HepG2 (cell line): ENCODE results near the gene BLOC1S4. TPM values are rescaled to one million over a fixed set of nuclear protein-coding genes. Genes with fewer than 3 reads are reported as not detected.

Source experiments
- CREM ChIP-seq, 2 experiments: sonication (generic) in 1 of 2; formaldehyde crosslinking in 1 of 2; IDR thresholded peaks; 2 replicates each; pipeline versions ENCODE4 v1.4.0 to v1.6.1; 2016 to 2020; ENCODE audit warnings: antibody characterized with exemption in 1 of 2, mild to moderate bottlenecking in 1 of 2, missing genetic modification reagents in 1 of 2
- FIP1L1 ChIP-seq: fragments of 200-400 bp; formaldehyde crosslinking; IDR thresholded peaks from 2 replicates; pipeline ENCODE4 v1.6.1; 2018; ENCODE audit warnings: low read depth, mild to moderate bottlenecking, low read length, moderate library complexity, borderline replicate concordance; ENCODE audit not compliant: insufficient read depth
- HIC2 ChIP-seq: sonication (generic); formaldehyde crosslinking; IDR thresholded peaks from 2 replicates; pipeline ENCODE4 v1.9.0; 2022; ENCODE audit warnings: low read depth, missing genetic modification reagents
- HMG20A ChIP-seq: IDR thresholded peaks from 2 replicates; pipeline ENCODE4 v1.6.1; 2016; ENCODE audit warnings: borderline replicate concordance
- ISX ChIP-seq: sonication (generic); formaldehyde crosslinking; conservative IDR thresholded peaks from 2 replicates; pipeline ENCODE4 v1.5.0; 2020; ENCODE audit warnings: missing genetic modification reagents
- KLF6 ChIP-seq: IDR thresholded peaks from 2 replicates; pipeline ENCODE4 v1.8.0; 2016; ENCODE audit warnings: missing biosample characterization, missing genetic modification reagents
- KMT2A ChIP-seq: sonication (generic); formaldehyde crosslinking; IDR thresholded peaks from 2 replicates; pipeline ENCODE4 v1.4.0; 2020; ENCODE audit warnings: missing genetic modification reagents
- KMT2B ChIP-seq: IDR thresholded peaks from 2 replicates; pipeline ENCODE4 v1.6.1; 2016; ENCODE audit warnings: missing genetic modification reagents, missing compliant biosample characterization
- MEF2D ChIP-seq: sonication (generic); formaldehyde crosslinking; IDR thresholded peaks from 2 replicates; pipeline ENCODE4 v1.5.1; 2020; ENCODE audit warnings: mild to moderate bottlenecking, missing genetic modification reagents
- MLLT10 ChIP-seq: sonication (generic); formaldehyde crosslinking; IDR thresholded peaks from 2 replicates; pipeline ENCODE4 v1.4.0; 2020; ENCODE audit warnings: missing genetic modification reagents
- MYC ChIP-seq: sonication (generic); formaldehyde crosslinking; IDR thresholded peaks from 2 replicates; pipeline ENCODE4 v1.9.0; 2021; ENCODE audit warnings: missing genetic modification reagents, borderline replicate concordance
- NR2F1 ChIP-seq, 2 experiments: fragments of 450-650 bp in 1 of 2; formaldehyde crosslinking in 1 of 2; IDR thresholded peaks; 2 replicates each; pipeline versions ENCODE4 v1.5.0 to v1.6.1; 2016 to 2020; ENCODE audit warnings: mild to moderate bottlenecking in 1 of 2, missing compliant biosample characterization in 1 of 2, missing genetic modification reagents in 1 of 2, moderate library complexity in 1 of 2
- POLR2G ChIP-seq: fragments of 200-400 bp; formaldehyde crosslinking; IDR thresholded peaks from 2 replicates; pipeline ENCODE4 v1.6.1; 2018; ENCODE audit warnings: mild to moderate bottlenecking, low read depth, low read length, moderate library complexity
- RBM22 ChIP-seq: fragments of 200-400 bp; formaldehyde crosslinking; optimal IDR thresholded peaks from 2 replicates; pipeline ENCODE3; 2017; ENCODE audit warnings: mild to moderate bottlenecking, low read length, moderate library complexity
- REPIN1 ChIP-seq: sonication (generic); formaldehyde crosslinking; IDR thresholded peaks from 2 replicates; pipeline ENCODE4 v1.8.0; 2022; ENCODE audit warnings: missing genetic modification reagents, low read depth, mild to moderate bottlenecking, borderline replicate concordance
- TBP ChIP-seq: sonication (generic); formaldehyde crosslinking; IDR thresholded peaks from 2 replicates; pipeline ENCODE4 v1.5.0; 2020; ENCODE audit warnings: missing genetic modification reagents
- TCF7 ChIP-seq: sonication (generic); IDR thresholded peaks from 2 replicates; pipeline ENCODE4 v1.6.1; 2016; ENCODE audit warnings: antibody characterized with exemption, low read depth
- UBTF ChIP-seq: sonication (generic); formaldehyde crosslinking; IDR thresholded peaks from 2 replicates; pipeline ENCODE4 v1.4.0; 2020; ENCODE audit warnings: mild to moderate bottlenecking, missing genetic modification reagents
- ZBTB1 ChIP-seq: sonication (generic); formaldehyde crosslinking; IDR thresholded peaks from 2 replicates; pipeline ENCODE4 v1.4.0; 2020; ENCODE audit warnings: missing genetic modification reagents, borderline replicate concordance
- ZBTB7B ChIP-seq: sonication (generic); formaldehyde crosslinking; IDR thresholded peaks from 2 replicates; pipeline ENCODE4 v1.4.0; 2020; ENCODE audit warnings: missing genetic modification reagents
- ZFAT ChIP-seq: sonication (generic); formaldehyde crosslinking; conservative IDR thresholded peaks from 2 replicates; pipeline ENCODE4 v1.8.1; 2023; ENCODE audit warnings: missing genetic modification reagents, inconsistent platforms
- ZFP82 ChIP-seq: sonication (generic); formaldehyde crosslinking; IDR thresholded peaks from 2 replicates; pipeline ENCODE4 v1.5.1; 2020; ENCODE audit warnings: mild to moderate bottlenecking, missing genetic modification reagents, borderline replicate concordance
- ZNF143 ChIP-seq: sonication (generic); formaldehyde crosslinking; IDR thresholded peaks from 2 replicates; pipeline ENCODE4 v1.4.0; 2020; ENCODE audit warnings: missing genetic modification reagents
- polyA plus RNA-seq, 8 experiments: library from polyadenylated mRNA; depleted of rRNA in 3 of 8; stranded (reverse) in 7 of 8; unstranded in 1 of 8; fragments of >200 nt; fragmentation: Illumina TruSeq in 4 of 8; extraction: Trizol in 4 of 8; gene quantifications; 2 replicates each; pipeline versions ENCODE4 v1.2.1 to v1.2.3, GENCODE V29; 2011 to 2016; ENCODE audit warnings: low read depth in 4 of 8, missing spikeins in 1 of 8, mixed read lengths in 1 of 8; ENCODE audit not compliant: insufficient read depth in 1 of 8
- total RNA-seq, 5 experiments: library from RNA; depleted of rRNA; stranded (reverse); fragments of >200 nt; fragmentation: Illumina TruSeq; extraction: Trizol; gene quantifications; 2 replicates each; pipeline ENCODE4 v1.2.3, GENCODE V29; 2016; ENCODE audit warnings: low read depth in 1 of 5
- TF ChIP-seq, protein P1 (sequence below): IDR thresholded peaks from 2 replicates; pipeline ENCODE4 v1.6.1; 2012; ENCODE audit warnings: low read depth, low read length, improper control_type of control experiment

Gene BLOC1S4
- total and polyA plus RNA-seq, 2 of the 13 experiments (the other 11 are each of a cell fraction or from before 2014, with no cell fraction given) = 15.5 to 20.9 TPM

DNA sequence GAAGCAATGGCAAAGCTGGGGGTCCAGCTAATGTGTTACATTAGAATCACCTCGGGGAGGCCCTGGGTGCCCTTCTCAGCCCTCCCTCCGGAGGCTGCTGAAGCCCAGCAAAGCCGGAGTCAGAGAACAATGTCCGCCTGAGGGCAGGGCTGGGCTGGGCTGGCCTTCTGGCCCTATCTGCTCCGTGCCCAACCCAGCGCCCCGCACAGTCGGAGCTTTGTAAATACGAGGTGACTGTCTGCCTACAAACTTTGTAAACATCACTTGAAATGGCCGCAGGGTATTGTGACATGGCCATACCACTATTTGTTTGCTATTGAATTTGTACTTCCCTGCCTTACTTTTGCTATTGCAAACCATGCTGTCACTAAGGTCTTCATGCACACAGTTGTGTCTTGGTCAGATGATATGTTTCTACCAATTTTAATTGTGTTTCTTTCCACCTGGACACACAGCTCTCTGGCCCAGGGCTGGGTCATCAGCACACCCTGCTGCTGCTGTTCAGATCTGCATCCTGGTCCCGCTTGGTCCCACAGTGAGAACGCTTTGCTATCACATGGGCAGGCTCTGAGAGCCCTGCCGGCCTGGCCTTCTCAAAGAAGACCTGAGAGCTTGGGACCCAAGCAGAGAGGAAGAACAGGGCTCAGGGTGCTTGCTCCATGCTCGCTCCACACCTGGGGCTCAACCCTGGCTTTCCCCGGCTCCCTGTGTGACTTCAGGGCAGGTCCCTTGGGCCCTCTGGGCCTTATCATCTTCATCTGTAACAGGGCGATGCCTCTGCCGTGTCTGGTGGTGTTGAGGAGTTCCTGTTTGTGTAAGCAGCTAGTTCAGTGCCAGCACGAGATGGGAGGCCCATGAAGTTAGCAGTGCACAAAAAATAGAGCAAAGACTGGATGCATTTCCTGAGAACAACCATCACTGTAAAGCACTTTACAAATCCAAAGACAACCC is 20.0 kb upstream of the BLOC1S4 start (continued):
- TF ChIP-seq ZNF143 (CRISPR knock-in tag) = 0 out of 2 replicates have a peak, but pooled peaks have one; percentile 38
- peak; percentile 83 for TF ChIP-seq RBM22
- peak; percentile 87 for TF ChIP-seq TCF7
- TF ChIP-seq MLLT10 (CRISPR knock-in tag) = no peak
- peak; percentile 75; the same call in 1 of the 2 replicates for TF ChIP-seq MYC (CRISPR knock-in tag)
- TF ChIP-seq HIC2 (CRISPR knock-in tag) = peak; percentile 96
- TF ChIP-seq KMT2B = peak; percentile 67; the same call in 1 of the 2 replicates
- peak; percentile 96 for TF ChIP-seq ZBTB7B (CRISPR knock-in tag)
- TF ChIP-seq NR2F1 (CRISPR knock-in tag; IDR thresholded peaks at IDR 0.05) = peak; percentile 60 to 62; a peak in 2 of 4 replicates
- TF ChIP-seq MEF2D = 0 out of 2 replicates have a peak, but pooled peaks have one; percentile 79
- peak; percentile 60 for TF ChIP-seq POLR2G
- no peak for TF ChIP-seq FIP1L1
- TF ChIP-seq UBTF (CRISPR knock-in tag) = peak; percentile 85
- TF ChIP-seq ISX (CRISPR knock-in tag) = no peak
- no peak for TF ChIP-seq TBP (CRISPR knock-in tag)
- TF ChIP-seq, protein P1, sequence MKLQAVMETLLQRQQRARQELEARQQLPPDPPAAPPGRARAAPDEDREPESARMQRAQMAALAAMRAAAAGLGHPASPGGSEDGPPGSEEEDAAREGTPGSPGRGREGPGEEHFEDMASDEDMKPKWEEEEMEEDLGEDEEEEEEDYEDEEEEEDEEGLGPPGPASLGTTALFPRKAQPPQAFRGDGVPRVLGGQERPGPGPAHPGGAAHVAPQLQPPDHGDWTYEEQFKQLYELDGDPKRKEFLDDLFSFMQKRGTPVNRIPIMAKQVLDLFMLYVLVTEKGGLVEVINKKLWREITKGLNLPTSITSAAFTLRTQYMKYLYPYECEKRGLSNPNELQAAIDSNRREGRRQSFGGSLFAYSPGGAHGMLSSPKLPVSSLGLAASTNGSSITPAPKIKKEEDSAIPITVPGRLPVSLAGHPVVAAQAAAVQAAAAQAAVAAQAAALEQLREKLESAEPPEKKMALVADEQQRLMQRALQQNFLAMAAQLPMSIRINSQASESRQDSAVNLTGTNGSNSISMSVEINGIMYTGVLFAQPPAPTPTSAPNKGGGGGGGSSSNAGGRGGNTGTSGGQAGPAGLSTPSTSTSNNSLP = peak; percentile 77
- peak; percentile 46; the same call in 1 of the 2 replicates for TF ChIP-seq ZBTB1 (CRISPR knock-in tag)
- TF ChIP-seq ZFP82 (CRISPR knock-in tag) = no peak
- peak; percentile 88 for TF ChIP-seq CREM (IDR thresholded peaks at IDR 0.05)
- no peak for TF ChIP-seq CREM (CRISPR knock-in tag; IDR thresholded peaks at IDR 0.05)
- TF ChIP-seq KMT2A (CRISPR knock-in tag) = peak; percentile 59
- TF ChIP-seq HMG20A (CRISPR knock-in tag) = peak; percentile 89
- TF ChIP-seq REPIN1 (CRISPR knock-in tag) = no peak; the same call in 1 of the 2 replicates
- no peak for TF ChIP-seq ZFAT (CRISPR knock-in tag)
- peak; percentile 96 for TF ChIP-seq KLF6 (CRISPR knock-in tag)
